Natural killer cell (primary cell): ENCODE measurements around the gene PDSS1. TPM values are rescaled to one million over a fixed set of nuclear protein-coding genes. Genes with fewer than 3 reads are reported as not detected.

Source experiments
- ATAC-seq, 3 donors: fragments of 150-1000 bp in 2 of 3; fragments of 200-7000 bp in 1 of 3; cut with Tn5 transposase; 1 replicate in 1 of 3; 2 replicates in 2 of 3; pipeline ENCODE4 v1.10.0; 2021; ENCODE audit warnings: mild to moderate bottlenecking in 2 of 3, moderate library complexity in 2 of 3
- DNase-seq, 2 donors: peaks; one replicate each; pipeline versions ENCODE4 v3.0.0 to v3.0.0-alpha.2; 2013 to 2021; ENCODE audit warnings: mixed read lengths in 1 of 2
- H3K27ac ChIP-seq: one replicate; pipeline ENCODE4 v1.5.1; 2013; ENCODE audit warnings: mild to moderate bottlenecking, low read length
- H3K27me3 ChIP-seq: one replicate; pipeline ENCODE4 v1.6.1; 2013; ENCODE audit warnings: low read length; ENCODE audit not compliant: control insufficient read depth, insufficient read depth
- H3K36me3 ChIP-seq: one replicate; pipeline ENCODE4 v1.6.1; 2013; ENCODE audit warnings: low read length; ENCODE audit not compliant: control insufficient read depth, insufficient read depth
- H3K4me1 ChIP-seq: one replicate; pipeline ENCODE4 v1.6.1; 2013; ENCODE audit warnings: low read length; ENCODE audit not compliant: control insufficient read depth, insufficient read depth
- H3K4me3 ChIP-seq: one replicate; pipeline ENCODE4 v1.5.1; 2013; ENCODE audit warnings: low read length
- H3K9me3 ChIP-seq: one replicate; pipeline ENCODE4 v1.6.1; 2013; ENCODE audit warnings: low read length; ENCODE audit not compliant: control insufficient read depth, insufficient read depth
- H3K27ac Mint-ChIP-seq, 2 donors: one replicate each; pipeline ENCODE4 v1.8.0; 2022; ENCODE audit warnings: mild to moderate bottlenecking in 2 of 2, mixed read lengths in 2 of 2, moderate library complexity in 1 of 2
- H3K27me3 Mint-ChIP-seq, 2 donors: one replicate each; pipeline ENCODE4 v1.8.0; 2022; ENCODE audit warnings: low read depth in 2 of 2, mixed read lengths in 2 of 2
- H3K36me3 Mint-ChIP-seq: one replicate; pipeline ENCODE4 v1.8.0; 2022; ENCODE audit warnings: mixed read lengths
- H3K4me1 Mint-ChIP-seq, 2 donors: one replicate each; pipeline ENCODE4 v1.8.0; 2022; ENCODE audit warnings: mixed read lengths in 2 of 2
- H3K4me3 Mint-ChIP-seq: one replicate; pipeline ENCODE4 v1.8.0; 2022; ENCODE audit warnings: mild to moderate bottlenecking, moderate library complexity, mixed read lengths
- H3K9me3 Mint-ChIP-seq, 2 donors: one replicate each; pipeline ENCODE4 v1.8.0; 2022; ENCODE audit warnings: mixed read lengths in 2 of 2
- CTCF ChIP-seq: fragments of 200-600 bp; IDR thresholded peaks from one replicate; pipeline ENCODE4 v1.8.0; 2022; ENCODE audit warnings: antibody characterized with exemption
- WGBS: methylation state at CpG from one replicate; pipeline ENCODE4 v1.1.7; 2013; ENCODE audit warnings: missing lambda C conversion rate; ENCODE audit not compliant: insufficient coverage; 5-methylcytosine and 5-hydroxymethylcytosine counted together
- intact Hi-C: fragments of 100-400 bp; cut with micrococcal nuclease; formaldehyde crosslinking; loops from one replicate; pipeline ENCODE4 v1.14.2; 2022
- total RNA-seq, 4 donors: library from RNA; stranded (reverse); fragments of 120-200 nt in 1 of 4; gene quantifications; one replicate each; pipeline versions ENCODE4 v1.2.3 to v1.2.4, GENCODE V29; 2013 to 2022

The PDSS1 gene
- total RNA-seq, 3 donors from 2014 or later (not counting 1 experiment from before 2014, with no cell fraction given) = 3.5 to 4.4 (median 3.7) TPM

GRCh38 chr10:26755443-26755903, 58.0 kb downstream of the PDSS1 start:
- peak overlapping the region in 1 of 2 donors; percentile 9 for H3K27ac Mint-ChIP-seq
- H3K4me1 Mint-ChIP-seq = peaks cover 15 to 16% of the 10 kb centered on the region in 2 donors
- Histone ChIP-seq H3K4me3 (no peak overlapping the region), H3K27me3 (no peaks in the 10 kb centered on the region), H3K36me3 (peaks cover 42% of the 10 kb centered on the region), H3K4me1 (no peaks in the 10 kb centered on the region), H3K27ac (no peak overlapping the region), H3K9me3 (no peaks in the 10 kb centered on the region)
- TF ChIP-seq CTCF = no peak
- H3K27me3 Mint-ChIP-seq = no peaks in the 10 kb centered on the region
- intact Hi-C loops = no loop called here
- H3K9me3 Mint-ChIP-seq = no peaks in the 10 kb centered on the region
- peaks cover 8% of the 10 kb centered on the region for H3K36me3 Mint-ChIP-seq
- 80% methylated on average over 4 of the region's 4 CpGs for WGBS
- H3K4me3 Mint-ChIP-seq = no peak overlapping the region
- DNase-seq = no peak
- ATAC-seq = no peak

- 95% methylated on average over 4 of the region's 4 CpGs for WGBS
- Mint-ChIP-seq H3K27ac (peak overlapping the region; percentile 37 to 71), H3K36me3 (peaks cover 8% of the 10 kb centered on the region)
Observed at GRCh38 chr10:26759008-26759407, 61.5 kb downstream of the PDSS1 start.

GRCh38 chr10:26765549-26765948, 68.0 kb downstream of the PDSS1 start:
- intact Hi-C loops = no loop called here

More at GRCh38 chr10:26759008-26759407, 61.5 kb downstream of the PDSS1 start:
- Mint-ChIP-seq H3K4me1 (peaks cover 10 to 20% of the 10 kb centered on the region in 2 donors), H3K27me3 (no peaks in the 10 kb centered on the region), H3K9me3 (no peaks in the 10 kb centered on the region), H3K4me3 (no peak overlapping the region)
- intact Hi-C loops = no loop called here
- no peaks in the 10 kb centered on the region for H3K9me3 ChIP-seq
- H3K4me1 ChIP-seq = no peaks in the 10 kb centered on the region
- no peak overlapping the region for H3K4me3 ChIP-seq
- DNase-seq (no peak), ATAC-seq (no peak)
- H3K36me3 ChIP-seq = peaks cover 42% of the 10 kb centered on the region
- no peak overlapping the region for H3K27ac ChIP-seq
- H3K27me3 ChIP-seq = no peaks in the 10 kb centered on the region
- TF ChIP-seq CTCF = no peak

More at GRCh38 chr10:26765549-26765948, 68.0 kb downstream of the PDSS1 start:
- no peaks in the 10 kb centered on the region for H3K9me3 ChIP-seq
- TF ChIP-seq CTCF = no peak
- Mint-ChIP-seq H3K9me3 (no peaks in the 10 kb centered on the region), H3K27ac (peak overlapping the region in 1 of 2 donors; percentile 65), H3K4me3 (no peak overlapping the region), H3K4me1 (peaks cover 19 to 34% of the 10 kb centered on the region in 2 donors), H3K27me3 (no peaks in the 10 kb centered on the region), H3K36me3 (no peaks in the 10 kb centered on the region)
- 100% methylated on average over 2 of the region's 2 CpGs for WGBS
- no peak overlapping the region for H3K27ac ChIP-seq
- H3K4me1 ChIP-seq = no peaks in the 10 kb centered on the region
- H3K27me3 ChIP-seq = no peaks in the 10 kb centered on the region
- ATAC-seq (no peak), DNase-seq (no peak)
- peaks cover 45% of the 10 kb centered on the region for H3K36me3 ChIP-seq
- H3K4me3 ChIP-seq = no peak overlapping the region
